ENCODE results near the gene PCDHGA4. TPM values are rescaled to one million over a fixed set of nuclear protein-coding genes. Genes with fewer than 3 reads are reported as not detected.
"Not testable (repeated sequence)": the region's sequence is repeated elsewhere in the genome, so short reads cannot be mapped to it uniquely, and the experiment has no call there.

Gene PCDHGA4
- total and polyA plus RNA-seq, 4 donors = 0.15 to 0.92 (median 0.22) TPM

- not testable (repeated sequence) for H3K9ac ChIP-seq (ENCODE audit: low read depth in 1 of 2, low read length in 2 of 2); H3K4me1 ChIP-seq (ENCODE audit: control insufficient read depth in 4 of 4, insufficient read depth in 4 of 4, low read length in 3 of 4); H3K27me3 ChIP-seq (ENCODE audit: control insufficient read depth in 4 of 4, insufficient read depth in 4 of 4, low read length in 3 of 4); H3K27ac ChIP-seq (ENCODE audit: low read depth in 1 of 2, low read length in 2 of 2); H3K36me3 ChIP-seq (ENCODE audit: control insufficient read depth in 4 of 4, insufficient read depth in 3 of 4, low read depth in 1 of 4, low read length in 3 of 4); DNase-seq (ENCODE audit: low spot score)
- Histone ChIP-seq H3K9me3 (ENCODE audit: control insufficient read depth in 4 of 4, low read length in 3 of 4) (peaks cover 37 to 88% (median 43%) of the 10 kb centered on the region in 4 donors), H3K4me3 (ENCODE audit: low read depth in 1 of 3, low read length in 3 of 3) (peak within 1 kb of the TSS; percentile 40 to 50 (median 48))
- TF ChIP-seq RAD21 (IDR thresholded peaks at IDR 0.05) = peak; percentile 47 to 62
- TF ChIP-seq CTCF (IDR thresholded peaks at IDR 0.05; ENCODE audit: low read depth, low read length, missing input control) = peak; percentile 39
- WGBS = 16% methylated on average over 22 of the region's 40 CpGs
Measured at GRCh38 chr5:141387557-141388311, 32.9 kb downstream of the PCDHGA4 start, which contains the start of gene PCDHGB4. Gene PCDHGB4, plus strand, starts transcription at chr5:141387698. Its CDS starts 187 bp downstream, at chr5:141387885.

- peaks cover 0 to 6% (median 0%) of the 10 kb centered on the region in 4 donors for H3K36me3 ChIP-seq (ENCODE audit: control insufficient read depth in 4 of 4, insufficient read depth in 3 of 4, low read depth in 1 of 4, low read length in 3 of 4)
- H3K9me3 ChIP-seq (ENCODE audit: control insufficient read depth in 4 of 4, low read length in 3 of 4) = peaks cover 39 to 87% (median 42%) of the 10 kb centered on the region in 4 donors
- no peak for DNase-seq (ENCODE audit: low spot score)
- 42% methylated on average over 10 of the region's 10 CpGs for WGBS
- no peak overlapping the region for H3K27ac ChIP-seq (ENCODE audit: low read depth in 1 of 2, low read length in 2 of 2)
- no peak overlapping the region for H3K9ac ChIP-seq (ENCODE audit: low read depth in 1 of 2, low read length in 2 of 2)
- TF ChIP-seq GABPA (IDR thresholded peaks at IDR 0.05 in 1 of 2, conservative IDR thresholded peaks at IDR 0.05 in 1 of 2) (no peak), YY1 (IDR thresholded peaks at IDR 0.05) (no peak), REST (IDR thresholded peaks at IDR 0.05) (no peak), FOXA1 (IDR thresholded peaks at IDR 0.05) (no peak), HNF4G (IDR thresholded peaks at IDR 0.05) (no peak)
- peaks cover 0 to 4% (median 0%) of the 10 kb centered on the region in 4 donors for H3K27me3 ChIP-seq (ENCODE audit: control insufficient read depth in 4 of 4, insufficient read depth in 4 of 4, low read length in 3 of 4)
- peaks cover 0 to 4% (median 0%) of the 10 kb centered on the region in 4 donors for H3K4me1 ChIP-seq (ENCODE audit: control insufficient read depth in 4 of 4, insufficient read depth in 4 of 4, low read length in 3 of 4)
- H3K4me3 ChIP-seq (ENCODE audit: low read depth in 1 of 3, low read length in 3 of 3) = peak overlapping the region; percentile 1 to 50 (median 48)
Measured at GRCh38 chr5:141388661-141389060, 33.8 kb downstream of the PCDHGA4 start.

- peak overlapping the region in 2 of 3 donors; percentile 42 to 44 for H3K4me3 ChIP-seq (ENCODE audit: low read depth in 1 of 3, low read length in 3 of 3)
- H3K27me3 ChIP-seq (ENCODE audit: control insufficient read depth in 4 of 4, insufficient read depth in 4 of 4, low read length in 3 of 4) = peaks cover 0 to 4% (median 0%) of the 10 kb centered on the region in 4 donors
- H3K36me3 ChIP-seq (ENCODE audit: control insufficient read depth in 4 of 4, insufficient read depth in 3 of 4, low read depth in 1 of 4, low read length in 3 of 4) = peaks cover 0 to 6% (median 0%) of the 10 kb centered on the region in 4 donors
- H3K9ac ChIP-seq (ENCODE audit: low read depth in 1 of 2, low read length in 2 of 2) = no peak overlapping the region
- peaks cover 40 to 85% (median 41%) of the 10 kb centered on the region in 4 donors for H3K9me3 ChIP-seq (ENCODE audit: control insufficient read depth in 4 of 4, low read length in 3 of 4)
- 36% methylated on average over 77 of the region's 77 CpGs for WGBS
- no peak for DNase-seq (ENCODE audit: low spot score)
- H3K27ac ChIP-seq (ENCODE audit: low read depth in 1 of 2, low read length in 2 of 2) = no peak overlapping the region
- peaks cover 0 to 4% (median 0%) of the 10 kb centered on the region in 4 donors for H3K4me1 ChIP-seq (ENCODE audit: control insufficient read depth in 4 of 4, insufficient read depth in 4 of 4, low read length in 3 of 4)
- no peak for TF ChIP-seq REST (IDR thresholded peaks at IDR 0.05)
- TF ChIP-seq ZBTB33 (IDR thresholded peaks at IDR 0.05) = no peak
- TF ChIP-seq RAD21 (IDR thresholded peaks at IDR 0.05) = no peak
- TF ChIP-seq GABPA (IDR thresholded peaks at IDR 0.05 in 1 of 2, conservative IDR thresholded peaks at IDR 0.05 in 1 of 2) = no peak
- no peak for TF ChIP-seq TAF1 (conservative IDR thresholded peaks at IDR 0.05)
- no peak for TF ChIP-seq FOXA2 (IDR thresholded peaks at IDR 0.05)
- no peak for TF ChIP-seq FOXA1 (IDR thresholded peaks at IDR 0.05)
- TF ChIP-seq MAX (IDR thresholded peaks at IDR 0.05) = no peak
Measured at GRCh38 chr5:141389153-141390042, 34.6 kb downstream of the PCDHGA4 start.

Data from liver (tissue), 9 donors.